Naive thymus-derived CD4-positive, alpha-beta T cell (primary cell): ENCODE measurements around the gene TDRD7. TPM values are rescaled to one million over a fixed set of nuclear protein-coding genes. Genes with fewer than 3 reads are reported as not detected.

Source experiments
- ATAC-seq: fragments of 150-1000 bp; cut with Tn5 transposase; 2 replicates; pipeline ENCODE4 v1.10.0; 2021; ENCODE audit warnings: mild to moderate bottlenecking, moderate library complexity
- CTCF ChIA-PET: fragments of 350-600 bp; sonication (Branson Sonifier 250); formaldehyde crosslinking; loops from one replicate; lab custom pipeline; 2021; ENCODE audit warnings: antibody characterized with exemption; lab: Charles Lee
- POLR2A ChIA-PET: fragments of 350-600 bp; sonication (Branson Sonifier 250); formaldehyde crosslinking; loops from one replicate; lab custom pipeline; 2021; ENCODE audit warnings: antibody characterized with exemption, inconsistent platforms; lab: Charles Lee
- DNase-seq, 9 donors: peaks; one replicate each; pipeline versions ENCODE4 v3.0.0 to v3.0.0-alpha.2; 2020 to 2022; ENCODE audit warnings: mixed read lengths in 1 of 9
- H3K27ac ChIP-seq: one replicate; pipeline ENCODE4 v1.7.0; 2013; ENCODE audit warnings: mild to moderate bottlenecking, low read depth, low read length, moderate library complexity
- H3K27me3 ChIP-seq, 2 donors: one replicate each; pipeline ENCODE4 v1.7.0; 2013; ENCODE audit warnings: low read length in 2 of 2, mild to moderate bottlenecking in 2 of 2, moderate library complexity in 2 of 2; ENCODE audit not compliant: control insufficient read depth in 2 of 2, insufficient read depth in 2 of 2
- H3K36me3 ChIP-seq, 3 experiments: 1 replicate in 2 of 3; 2 replicates in 1 of 3; pipeline ENCODE4 v1.7.0; 2013; ENCODE audit warnings: low read length in 3 of 3, mild to moderate bottlenecking in 3 of 3, moderate library complexity in 1 of 3; ENCODE audit not compliant: insufficient read depth in 3 of 3, control insufficient read depth in 2 of 3
- H3K4me1 ChIP-seq, 2 donors: one replicate each; pipeline ENCODE4 v1.7.0; 2013; ENCODE audit warnings: low read length in 2 of 2, mild to moderate bottlenecking in 2 of 2, moderate library complexity in 1 of 2; ENCODE audit not compliant: control insufficient read depth in 2 of 2, insufficient read depth in 2 of 2
- H3K4me3 ChIP-seq: 2 replicates; pipeline ENCODE4 v1.7.0; 2013; ENCODE audit warnings: mild to moderate bottlenecking, low read length
- H3K9me3 ChIP-seq, 3 experiments: 1 replicate in 2 of 3; 2 replicates in 1 of 3; pipeline ENCODE4 v1.7.0; 2013; ENCODE audit warnings: low read length in 3 of 3; ENCODE audit not compliant: control insufficient read depth in 2 of 3
- H3K27ac Mint-ChIP-seq, 9 donors: one replicate each; pipeline ENCODE4 v1.8.0; 2020 to 2022; ENCODE audit warnings: mixed read lengths in 9 of 9, mild to moderate bottlenecking in 8 of 9, moderate library complexity in 5 of 9, inconsistent platforms in 2 of 9
- H3K27me3 Mint-ChIP-seq, 5 donors: one replicate each; pipeline ENCODE4 v1.8.0; 2021 to 2022; ENCODE audit warnings: mixed read lengths in 5 of 5, mild to moderate bottlenecking in 1 of 5
- H3K36me3 Mint-ChIP-seq, 5 donors: one replicate each; pipeline ENCODE4 v1.8.0; 2020 to 2022; ENCODE audit warnings: mixed read lengths in 5 of 5, mild to moderate bottlenecking in 3 of 5, inconsistent platforms in 1 of 5
- H3K4me1 Mint-ChIP-seq, 7 donors: one replicate each; pipeline ENCODE4 v1.8.0; 2020 to 2022; ENCODE audit warnings: mixed read lengths in 7 of 7, mild to moderate bottlenecking in 3 of 7, inconsistent platforms in 1 of 7
- H3K4me3 Mint-ChIP-seq, 10 donors: one replicate each; pipeline ENCODE4 v1.8.0; 2020 to 2022; ENCODE audit warnings: mild to moderate bottlenecking in 10 of 10, mixed read lengths in 10 of 10, moderate library complexity in 6 of 10, inconsistent platforms in 2 of 10
- H3K9me3 Mint-ChIP-seq, 11 donors: one replicate each; pipeline ENCODE4 v1.8.0; 2020 to 2022; ENCODE audit warnings: mixed read lengths in 11 of 11, mild to moderate bottlenecking in 4 of 11, inconsistent platforms in 1 of 11, moderate library complexity in 1 of 11
- intact Hi-C, 2 donors: fragments of 100-400 bp; cut with micrococcal nuclease; formaldehyde crosslinking; loops; one replicate each; pipeline ENCODE4 v1.15.1; 2023
- polyA plus RNA-seq, 2 donors: library from polyadenylated mRNA; unstranded; fragments of 300-500 nt; fragmentation: Illumina TruSeq; gene quantifications; one replicate each; pipeline ENCODE4 v1.2.3, GENCODE V29; 2021
- total RNA-seq, 6 experiments: library from RNA in 5 of 6; stranded (reverse) in 5 of 6; gene quantifications; 1 replicate in 5 of 6; 2 replicates in 1 of 6; pipeline ENCODE4 v1.2.3 and lab custom pipeline; 2021 to 2026

Gene TDRD7
- total and polyA plus RNA-seq, 7 experiments from 2014 or later = 2.2 to 15.0 (median 9.0) TPM

- Mint-ChIP-seq H3K27me3 (peaks cover 44 to 56% (median 47%) of the 10 kb centered on the region in 5 donors), H3K27ac (no peak overlapping the region), H3K36me3 (peaks cover 12 to 25% (median 19%) of the 10 kb centered on the region in 5 donors), H3K4me1 (peaks cover 6 to 26% (median 16%) of the 10 kb centered on the region in 7 donors), H3K4me3 (peak overlapping the region in 9 of 10 donors; percentile 10 to 82 (median 48)), H3K9me3 (peaks cover 0 to 11% (median 6%) of the 10 kb centered on the region in 11 donors)
- no peaks in the 10 kb centered on the region for H3K9me3 ChIP-seq
- ChIA-PET CTCF (no interaction called here), POLR2A (no interaction called here)
- intact Hi-C loops = loop anchor here (2.0 to 5.0 kb wide), 2 partner anchors 88 to 89 kb away; partner anchors contain the start of gene TDRD7 (in 1 of the 2)
- H3K27ac ChIP-seq = no peak overlapping the region
- H3K4me1 ChIP-seq = peaks cover 0 to 9% of the 10 kb centered on the region in 2 donors
- ATAC-seq = no peak
- no peak overlapping the region for H3K4me3 ChIP-seq
- no peak for DNase-seq
- peaks cover 4 to 5% of the 10 kb centered on the region in 2 donors for H3K27me3 ChIP-seq
- H3K36me3 ChIP-seq = peaks cover 0 to 12% (median 0%) of the 10 kb centered on the region in 3 experiments
Observed at GRCh38 chr9:97500263-97500662, 88.4 kb downstream of the TDRD7 start.

- intact Hi-C loops = loop anchor here (2.0 to 5.0 kb wide), 2 partner anchors 88 to 90 kb away; partner anchors contain the start of gene TDRD7 (in 1 of the 2)
- Mint-ChIP-seq H3K4me1 (peaks cover 6 to 26% (median 16%) of the 10 kb centered on the region in 7 donors), H3K27ac (no peak overlapping the region), H3K4me3 (peak overlapping the region; percentile 70 to 85 (median 76)), H3K36me3 (peaks cover 10 to 20% (median 15%) of the 10 kb centered on the region in 5 donors), H3K9me3 (peaks cover 0 to 11% (median 6%) of the 10 kb centered on the region in 11 donors), H3K27me3 (peaks cover 44 to 56% (median 47%) of the 10 kb centered on the region in 5 donors)
- CTCF ChIA-PET = no interaction called here
- Histone ChIP-seq H3K27ac (no peak overlapping the region), H3K27me3 (peaks cover 4 to 5% of the 10 kb centered on the region in 2 donors), H3K36me3 (peaks cover 0 to 8% (median 0%) of the 10 kb centered on the region in 3 experiments), H3K4me3 (no peak overlapping the region), H3K9me3 (no peaks in the 10 kb centered on the region), H3K4me1 (peaks cover 0 to 9% of the 10 kb centered on the region in 2 donors)
- ATAC-seq (no peak), DNase-seq (no peak)
- POLR2A ChIA-PET = no interaction called here
Observed at GRCh38 chr9:97500765-97501176, 88.9 kb downstream of the TDRD7 start.

GRCh38 chr9:97501177-97501971, 89.5 kb downstream of the TDRD7 start, which contains the start of gene TMOD1:
TMOD1 (plus strand) TSS chr9:97501666; CDS start chr9:97524189, 22,523 bp downstream.
- H3K4me3 Mint-ChIP-seq = peak within 1 kb of the TSS; percentile 73 to 85 (median 78)
- CTCF ChIA-PET = no interaction called here
- peaks cover 44 to 56% (median 47%) of the 10 kb centered on the region in 5 donors for H3K27me3 Mint-ChIP-seq

DNA sequence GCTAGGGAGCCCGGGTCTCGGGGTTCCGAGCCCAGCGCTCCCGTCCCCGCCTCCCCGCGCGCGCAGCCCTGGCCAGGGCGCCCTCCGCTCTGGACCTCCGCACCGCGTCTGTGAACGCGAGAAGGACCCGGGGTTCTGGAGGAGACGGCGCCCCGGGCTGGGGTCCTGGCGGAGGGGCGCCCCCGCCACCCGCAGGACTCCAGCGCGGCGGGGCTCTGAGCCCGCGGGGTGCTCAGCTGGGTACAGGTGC, 90.0 kb downstream of the TDRD7 start:
- H3K27ac ChIP-seq = no peak overlapping the region
- ChIA-PET POLR2A (no interaction called here), CTCF (no interaction called here)
- DNase-seq (no peak), ATAC-seq (peak; percentile 44)
- Mint-ChIP-seq H3K4me1 (peaks cover 6 to 26% (median 16%) of the 10 kb centered on the region in 7 donors), H3K4me3 (peak overlapping the region in 7 of 10 donors; percentile 55 to 77 (median 67)), H3K9me3 (peaks cover 0 to 8% (median 3%) of the 10 kb centered on the region in 11 donors), H3K27me3 (peaks cover 44 to 56% (median 47%) of the 10 kb centered on the region in 5 donors), H3K36me3 (peaks cover 0 to 9% (median 4%) of the 10 kb centered on the region in 5 donors), H3K27ac (no peak overlapping the region)
- intact Hi-C loops = loop anchor here (2.0 to 5.0 kb wide), 2 partner anchors 90 to 91 kb away; partner anchors contain the start of gene TDRD7 (in 1 of the 2)
- no peaks in the 10 kb centered on the region for H3K9me3 ChIP-seq
- peaks cover 0 to 9% of the 10 kb centered on the region in 2 donors for H3K4me1 ChIP-seq
- peaks cover 4 to 5% of the 10 kb centered on the region in 2 donors for H3K27me3 ChIP-seq
- H3K36me3 ChIP-seq = no peaks in the 10 kb centered on the region
- H3K4me3 ChIP-seq = peak overlapping the region; percentile 24

More at GRCh38 chr9:97501177-97501971, 89.5 kb downstream of the TDRD7 start, which contains the start of gene TMOD1:
- peak; percentile 80 for ATAC-seq
- peaks cover 5 to 14% (median 9%) of the 10 kb centered on the region in 5 donors for H3K36me3 Mint-ChIP-seq
- POLR2A ChIA-PET = no interaction called here
- H3K27me3 ChIP-seq = peaks cover 4 to 5% of the 10 kb centered on the region in 2 donors
- intact Hi-C loops = loop anchor here (2.0 to 5.0 kb wide), 2 partner anchors 89 to 91 kb away; partner anchors contain the start of gene TDRD7 (in 1 of the 2)
- peaks cover 0 to 4% (median 0%) of the 10 kb centered on the region in 3 experiments for H3K36me3 ChIP-seq
- H3K27ac ChIP-seq = no peak within 1 kb of the TSS
- peaks cover 0 to 11% (median 6%) of the 10 kb centered on the region in 11 donors for H3K9me3 Mint-ChIP-seq
- peaks cover 6 to 26% (median 16%) of the 10 kb centered on the region in 7 donors for H3K4me1 Mint-ChIP-seq
- peak in 3 of 9 donors; percentile 7 to 67 (median 25) for DNase-seq
- no peak within 1 kb of the TSS for H3K27ac Mint-ChIP-seq
- H3K9me3 ChIP-seq = no peaks in the 10 kb centered on the region
- peaks cover 0 to 9% of the 10 kb centered on the region in 2 donors for H3K4me1 ChIP-seq
- H3K4me3 ChIP-seq = peak within 1 kb of the TSS; percentile 24

DNA sequence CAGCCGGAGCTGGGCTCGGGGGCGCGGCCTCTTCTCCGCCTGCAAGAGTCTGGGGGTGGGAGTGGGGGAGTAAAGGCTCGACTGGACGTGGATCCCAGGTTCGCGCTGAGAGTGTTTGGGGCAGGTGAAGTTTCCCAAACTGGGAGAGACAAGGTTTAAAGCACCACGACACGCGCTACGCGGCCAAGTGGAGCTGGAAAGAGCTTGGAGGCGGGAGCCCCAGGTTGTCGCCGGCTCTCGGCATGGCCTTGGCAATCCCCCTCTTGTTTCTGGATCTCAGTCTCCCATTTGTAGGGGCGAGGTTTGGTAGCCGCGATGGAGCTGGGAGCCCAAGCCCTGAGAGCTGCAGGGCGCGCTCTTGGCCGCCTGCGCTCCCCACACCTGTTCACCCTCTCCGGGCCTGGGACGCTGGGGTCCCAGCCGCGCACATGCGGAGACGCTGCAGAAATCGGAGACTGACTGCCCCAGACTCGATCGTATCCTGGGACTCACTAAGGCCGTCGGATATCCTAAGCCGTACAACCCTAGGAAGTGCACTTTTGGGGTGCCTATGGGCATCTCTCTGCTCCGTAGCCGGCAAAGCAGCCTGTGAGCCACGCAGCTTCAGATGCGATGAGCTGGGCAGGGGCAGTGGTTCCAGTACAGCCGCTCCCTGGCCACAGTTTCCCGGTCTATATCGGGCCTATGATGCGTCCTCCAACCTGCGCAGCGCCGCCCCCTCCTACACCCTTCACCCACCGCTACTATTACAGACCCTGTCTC, 90.5 kb downstream of the TDRD7 start:
- Mint-ChIP-seq H3K4me1 (peaks cover 6 to 26% (median 16%) of the 10 kb centered on the region in 7 donors), H3K27ac (no peak overlapping the region), H3K36me3 (peaks cover 0 to 5% (median 0%) of the 10 kb centered on the region in 5 donors), H3K4me3 (peak overlapping the region; percentile 55 to 83 (median 67)), H3K9me3 (peaks cover 0 to 4% (median 0%) of the 10 kb centered on the region in 11 donors), H3K27me3 (peaks cover 44 to 56% (median 47%) of the 10 kb centered on the region in 5 donors)
- intact Hi-C loops = loop anchor here in 1 of 2 donors (5.0 kb wide), 1 partner anchor 90 kb away; the partner anchor contains the start of gene TDRD7
- DNase-seq = no peak
- ChIA-PET POLR2A (no interaction called here), CTCF (no interaction called here)
- no peak overlapping the region for H3K27ac ChIP-seq
- peaks cover 0 to 9% of the 10 kb centered on the region in 2 donors for H3K4me1 ChIP-seq
- H3K36me3 ChIP-seq = no peaks in the 10 kb centered on the region
- H3K4me3 ChIP-seq = peak overlapping the region; percentile 24
- H3K9me3 ChIP-seq = no peaks in the 10 kb centered on the region
- ATAC-seq = no peak
- H3K27me3 ChIP-seq = peaks cover 4 to 5% of the 10 kb centered on the region in 2 donors
